ENCODE measurements around the gene BBC3.

- TF ChIP-seq CTCF (IDR thresholded peaks at IDR 0.05) (no peak), POLR2A (IDR thresholded peaks at IDR 0.05) (peak; percentile 50)
These were observed 436 bp upstream of the BBC3 start for GRCh38 chr19:47231215-47232054.

All from right lobe of liver (tissue), 4 donors.